ENCODE measurements around the gene TNS2. TPM values are rescaled to one million over a fixed set of nuclear protein-coding genes. Genes with fewer than 3 reads are reported as not detected.

TNS2 gene
- total and polyA plus RNA-seq, 2 of the 13 experiments (the other 11 are each of a cell fraction or from before 2014, with no cell fraction given) = 8.9 to 20.4 TPM

GRCh38 chr12:53046655-53047220 lies 3.1 kb upstream of the TNS2 start (continued):
- no peak for TF ChIP-seq ZNF790 (CRISPR knock-in tag; IDR thresholded peaks at IDR 0.05; ENCODE audit: borderline replicate concordance)
- TF ChIP-seq PRDM4 (CRISPR knock-in tag; IDR thresholded peaks at IDR 0.05; ENCODE audit: borderline replicate concordance) = no peak
- TF ChIP-seq TEAD2 (CRISPR knock-in tag; IDR thresholded peaks at IDR 0.05) = no peak
- no peak for TF ChIP-seq CEBPG (CRISPR knock-in tag; IDR thresholded peaks at IDR 0.05)
- TF ChIP-seq POLR2G (IDR thresholded peaks at IDR 0.05; ENCODE audit: low read depth, low read length) = peak; percentile 75
- no peak for TF ChIP-seq IRF2 (CRISPR knock-in tag; IDR thresholded peaks at IDR 0.05)
- TF ChIP-seq HMGXB3 (CRISPR knock-in tag; IDR thresholded peaks at IDR 0.05; ENCODE audit: borderline replicate concordance) = no peak
- TF ChIP-seq LCORL (IDR thresholded peaks at IDR 0.05) = no peak
- no peak for TF ChIP-seq LCORL (CRISPR knock-in tag; IDR thresholded peaks at IDR 0.05)
- no peak for TF ChIP-seq NCOR1 (IDR thresholded peaks at IDR 0.05; ENCODE audit: borderline replicate concordance, low read length)
- no peak for TF ChIP-seq ZNF251 (CRISPR knock-in tag; IDR thresholded peaks at IDR 0.05)
- no peak for TF ChIP-seq NFKB2 (CRISPR knock-in tag; IDR thresholded peaks at IDR 0.05; ENCODE audit: borderline replicate concordance)
- TF ChIP-seq SP4 (CRISPR knock-in tag; IDR thresholded peaks at IDR 0.05) = no peak
- 0 out of 2 replicates have a peak, but pooled peaks have one; percentile 3 for TF ChIP-seq YEATS4 (CRISPR knock-in tag; IDR thresholded peaks at IDR 0.05; ENCODE audit: borderline replicate concordance)
- TF ChIP-seq ZBTB25 (CRISPR knock-in tag; IDR thresholded peaks at IDR 0.05) = 0 out of 2 replicates have a peak, but pooled peaks have one; percentile 6
- TF ChIP-seq HOXA7 (CRISPR knock-in tag; IDR thresholded peaks at IDR 0.05) = no peak
- TF ChIP-seq ZBTB46 (CRISPR knock-in tag; IDR thresholded peaks at IDR 0.05; ENCODE audit: borderline replicate concordance) = no peak
- TF ChIP-seq ZNF720 (CRISPR knock-in tag; IDR thresholded peaks at IDR 0.05) = no peak
- TF ChIP-seq RORA (CRISPR knock-in tag; IDR thresholded peaks at IDR 0.05) = no peak
- TF ChIP-seq PREB (CRISPR knock-in tag; IDR thresholded peaks at IDR 0.05) = no peak

Data from HepG2 (cell line).